Keratinocyte (primary cell): ENCODE results near the gene FOXN1. TPM values are rescaled to one million over a fixed set of nuclear protein-coding genes. Genes with fewer than 3 reads are reported as not detected.

Source experiments
- DNase-seq: peaks from one replicate; pipeline ENCODE4 v3.0.0-alpha.2; 2011; ENCODE audit warnings: low read depth, missing footprints, low spot score
- FAIRE-seq: peaks from 2 replicates; lab custom pipeline; 2011; peaks lifted over from hg19 to GRCh38; lab: Jason Lieb, UNC
- H2AFZ ChIP-seq: 2 replicates; pipeline ENCODE4 v1.6.0; 2012; ENCODE audit warnings: low read length, control low read depth, inconsistent platforms; ENCODE audit not compliant: control insufficient read depth
- H3K27ac ChIP-seq: 2 replicates; pipeline ENCODE4 v1.5.1; 2011; ENCODE audit warnings: low read length; ENCODE audit not compliant: control insufficient read depth, insufficient read depth
- H3K27me3 ChIP-seq: 3 replicates; pipeline ENCODE4 v1.6.0; 2011; ENCODE audit warnings: low read length; ENCODE audit not compliant: control insufficient read depth, insufficient read depth; ENCODE audit errors: extremely low read depth
- H3K36me3 ChIP-seq, 2 experiments: 2 replicates in 1 of 2; 3 replicates in 1 of 2; pipeline ENCODE4 v1.5.1; 2011; ENCODE audit warnings: low read length in 2 of 2, mild to moderate bottlenecking in 1 of 2; ENCODE audit not compliant: control insufficient read depth in 2 of 2, insufficient read depth in 2 of 2; ENCODE audit errors: extremely low read depth in 1 of 2
- H3K4me1 ChIP-seq: 3 replicates; pipeline ENCODE4 v1.5.1; 2011; ENCODE audit warnings: low read length; ENCODE audit not compliant: control insufficient read depth, insufficient read depth; ENCODE audit errors: extremely low read depth
- H3K4me2 ChIP-seq: 3 replicates; pipeline ENCODE4 v1.6.0; 2011; ENCODE audit warnings: low read depth, low read length; ENCODE audit not compliant: control insufficient read depth, insufficient read depth; ENCODE audit errors: extremely low read depth
- H3K4me3 ChIP-seq, 3 experiments: fragments of 200-600 bp in 1 of 3; sonication (generic) in 1 of 3; 2 replicates in 2 of 3; 3 replicates in 1 of 3; pipeline ENCODE4 v1.5.1; 2011 to 2016; ENCODE audit warnings: low read length in 3 of 3, mild to moderate bottlenecking in 3 of 3, control low read depth in 2 of 3, inconsistent platforms in 1 of 3, low read depth in 1 of 3, mixed read lengths in 1 of 3, mixed run types in 1 of 3, moderate library complexity in 1 of 3; ENCODE audit not compliant: control insufficient read depth in 2 of 3, insufficient read depth in 2 of 3; ENCODE audit errors: extremely low read depth in 1 of 3
- H3K79me2 ChIP-seq: 2 replicates; pipeline ENCODE4 v1.6.0; 2012; ENCODE audit warnings: low read length; ENCODE audit not compliant: control insufficient read depth, insufficient read depth
- H3K9ac ChIP-seq: 3 replicates; pipeline ENCODE4 v1.6.0; 2011; ENCODE audit warnings: low read length; ENCODE audit not compliant: control insufficient read depth, insufficient read depth; ENCODE audit errors: extremely low read depth
- H3K9me1 ChIP-seq: 3 replicates; pipeline ENCODE4 v1.6.0; 2011; ENCODE audit warnings: low read length; ENCODE audit not compliant: control insufficient read depth, insufficient read depth; ENCODE audit errors: extremely low read depth
- H3K9me3 ChIP-seq: 2 replicates; pipeline ENCODE4 v1.5.1; 2012; ENCODE audit warnings: low read depth, low read length; ENCODE audit not compliant: control insufficient read depth
- H4K20me1 ChIP-seq: 3 replicates; pipeline ENCODE4 v1.6.0; 2011; ENCODE audit warnings: low read length; ENCODE audit not compliant: control insufficient read depth, insufficient read depth; ENCODE audit errors: extremely low read depth
- EZH2 ChIP-seq: IDR thresholded peaks from one replicate; pipeline ENCODE4 v1.6.1; 2012; ENCODE audit warnings: inconsistent platforms, mild to moderate bottlenecking, low read length, moderate library complexity
- dilution Hi-C: fragments of 300-500 bp; cut with MboI; formaldehyde crosslinking; loops from one replicate; pipeline ENCODE4 v1.7.0; 2020; ENCODE audit warnings: low sequenced_read_pairs; ENCODE audit not compliant: extremely low pct_ligation_motif_present
- polyA plus RNA-seq, 5 experiments: library from polyadenylated mRNA; depleted of rRNA in 3 of 5; stranded (reverse) in 3 of 5; stranded (forward) in 1 of 5; unstranded in 1 of 5; fragments of >200 nt; gene quantifications; 1 replicate in 1 of 5; 2 replicates in 3 of 5; 3 replicates in 1 of 5; pipeline versions ENCODE4 v1.2.1 to v1.2.3, GENCODE V29; 2011 to 2012; ENCODE audit warnings: missing spikeins in 2 of 5, low read depth in 1 of 5, low replicate concordance in 1 of 5
- TF ChIP-seq, protein P1 (sequence below), 3 experiments: IDR thresholded peaks in 1 of 3; conservative IDR thresholded peaks in 1 of 3; optimal IDR thresholded peaks in 1 of 3; 2 replicates in 2 of 3; 3 replicates in 1 of 3; pipeline versions ENCODE3 to v1.5.1; 2011; ENCODE audit warnings: low read length in 3 of 3, mild to moderate bottlenecking in 3 of 3, moderate library complexity in 2 of 3, control low read depth in 1 of 3, inconsistent platforms in 1 of 3; ENCODE audit not compliant: insufficient read depth in 2 of 3; ENCODE audit errors: extremely low read depth in 1 of 3

FOXN1 gene
- polyA plus RNA-seq, 1 donor (not counting 4 experiments of a cell fraction or from before 2014, with no cell fraction given) = 0.29 TPM

DNA sequence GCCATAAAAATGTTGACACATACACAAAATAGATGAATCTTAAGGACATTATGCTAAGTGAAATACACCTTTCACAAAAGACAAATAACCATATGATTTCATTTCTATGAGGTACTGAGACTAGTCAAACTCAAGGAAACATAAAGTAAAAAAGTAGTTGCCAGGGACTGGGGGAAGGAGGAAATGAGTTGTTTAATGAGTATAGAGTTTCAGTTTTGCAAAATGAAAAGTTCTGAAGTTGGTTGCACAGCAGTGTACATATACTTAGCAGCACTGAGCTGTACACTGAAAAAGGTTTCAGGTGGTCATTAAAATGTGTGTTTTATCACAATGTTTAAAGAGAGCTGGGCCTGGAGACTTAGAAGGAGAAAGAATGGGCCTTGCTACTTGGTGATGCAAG, 37.4 kb upstream of the FOXN1 start:
- Histone ChIP-seq H3K79me2 (no peaks in the 10 kb centered on the region), H3K4me1 (no peaks in the 10 kb centered on the region), H3K36me3 (no peaks in the 10 kb centered on the region), H2AFZ (no peak overlapping the region), H4K20me1 (no peaks in the 10 kb centered on the region), H3K9me3 (no peaks in the 10 kb centered on the region), H3K27ac (no peak overlapping the region), H3K9me1 (no peaks in the 10 kb centered on the region), H3K4me3 (no peak overlapping the region), H3K27me3 (peaks cover 19% of the 10 kb centered on the region), H3K9ac (no peak overlapping the region), H3K4me2 (no peak overlapping the region)
- dilution Hi-C loops = no loop called here
- FAIRE-seq (no peak), DNase-seq (no peak)
- no peak for TF ChIP-seq EZH2
- TF ChIP-seq, protein P1, sequence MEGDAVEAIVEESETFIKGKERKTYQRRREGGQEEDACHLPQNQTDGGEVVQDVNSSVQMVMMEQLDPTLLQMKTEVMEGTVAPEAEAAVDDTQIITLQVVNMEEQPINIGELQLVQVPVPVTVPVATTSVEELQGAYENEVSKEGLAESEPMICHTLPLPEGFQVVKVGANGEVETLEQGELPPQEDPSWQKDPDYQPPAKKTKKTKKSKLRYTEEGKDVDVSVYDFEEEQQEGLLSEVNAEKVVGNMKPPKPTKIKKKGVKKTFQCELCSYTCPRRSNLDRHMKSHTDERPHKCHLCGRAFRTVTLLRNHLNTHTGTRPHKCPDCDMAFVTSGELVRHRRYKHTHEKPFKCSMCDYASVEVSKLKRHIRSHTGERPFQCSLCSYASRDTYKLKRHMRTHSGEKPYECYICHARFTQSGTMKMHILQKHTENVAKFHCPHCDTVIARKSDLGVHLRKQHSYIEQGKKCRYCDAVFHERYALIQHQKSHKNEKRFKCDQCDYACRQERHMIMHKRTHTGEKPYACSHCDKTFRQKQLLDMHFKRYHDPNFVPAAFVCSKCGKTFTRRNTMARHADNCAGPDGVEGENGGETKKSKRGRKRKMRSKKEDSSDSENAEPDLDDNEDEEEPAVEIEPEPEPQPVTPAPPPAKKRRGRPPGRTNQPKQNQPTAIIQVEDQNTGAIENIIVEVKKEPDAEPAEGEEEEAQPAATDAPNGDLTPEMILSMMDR (optimal IDR thresholded peaks at IDR 0.05 in 1 of 3, IDR thresholded peaks at IDR 0.05 in 1 of 3, conservative IDR thresholded peaks at IDR 0.05 in 1 of 3; ENCODE audit: extremely low read depth in 1 of 3, insufficient read depth in 2 of 3, low read length in 3 of 3) = no peak

DNA sequence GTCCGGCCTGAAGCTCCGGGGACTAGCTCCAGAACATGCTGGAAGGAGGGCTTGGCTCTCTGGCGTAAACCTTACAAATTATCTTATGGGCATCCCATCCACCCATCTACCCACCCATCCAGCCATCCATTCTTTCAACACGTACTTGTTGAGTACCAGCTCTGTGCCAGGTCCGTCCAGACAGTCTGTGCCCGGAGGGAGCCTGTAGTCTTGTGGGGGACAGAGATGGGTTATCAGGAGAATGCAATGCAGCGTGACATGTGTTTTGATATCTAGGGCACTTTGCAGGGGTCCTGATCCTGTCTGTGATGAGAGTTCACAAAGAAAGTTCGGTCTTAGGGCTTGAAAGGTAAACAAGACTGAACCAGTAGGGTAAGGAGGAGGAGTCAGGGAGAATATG, 36.8 kb upstream of the FOXN1 start:
- dilution Hi-C loops = no loop called here
- no peak for TF ChIP-seq EZH2
- TF ChIP-seq, protein P1 (optimal IDR thresholded peaks at IDR 0.05 in 1 of 3, IDR thresholded peaks at IDR 0.05 in 1 of 3, conservative IDR thresholded peaks at IDR 0.05 in 1 of 3; ENCODE audit: extremely low read depth in 1 of 3, insufficient read depth in 2 of 3, low read length in 3 of 3) = no peak
- FAIRE-seq (no peak), DNase-seq (no peak)
- Histone ChIP-seq H3K27me3 (peaks cover 19% of the 10 kb centered on the region), H3K27ac (no peak overlapping the region), H3K36me3 (no peaks in the 10 kb centered on the region), H3K9me3 (no peaks in the 10 kb centered on the region), H2AFZ (no peak overlapping the region), H3K9me1 (no peaks in the 10 kb centered on the region), H3K4me1 (no peaks in the 10 kb centered on the region), H4K20me1 (no peaks in the 10 kb centered on the region), H3K4me3 (no peak overlapping the region), H3K4me2 (no peak overlapping the region), H3K9ac (no peak overlapping the region), H3K79me2 (no peaks in the 10 kb centered on the region)
